T-helper 17 cell (primary cell): ENCODE measurements around the gene TCF23. TPM values are rescaled to one million over a fixed set of nuclear protein-coding genes. Genes with fewer than 3 reads are reported as not detected.
"Not testable (repeated sequence)": the region's sequence is repeated elsewhere in the genome, so short reads cannot be mapped to it uniquely, and the experiment has no call there.

Source experiments
- ATAC-seq: fragments of 150-1000 bp; cut with Tn5 transposase; 2 replicates; pipeline ENCODE4 v1.10.0; 2021; ENCODE audit warnings: mild to moderate bottlenecking, moderate library complexity
- DNase-seq, 3 donors: peaks; one replicate each; pipeline versions ENCODE4 v3.0.0 to v3.0.0-alpha.2; 2020 to 2021
- H3K9me3 ChIP-seq: one replicate; pipeline ENCODE4 v1.7.0; 2013; ENCODE audit warnings: low read length, mild to moderate bottlenecking; ENCODE audit not compliant: control insufficient read depth, poor library complexity, severe bottlenecking
- H3K27ac Mint-ChIP-seq: one replicate; pipeline ENCODE4 v1.8.0; 2022; ENCODE audit warnings: mild to moderate bottlenecking, moderate library complexity, mixed read lengths
- H3K27me3 Mint-ChIP-seq: one replicate; pipeline ENCODE4 v1.8.0; 2022; ENCODE audit warnings: mixed read lengths
- H3K36me3 Mint-ChIP-seq: one replicate; pipeline ENCODE4 v1.8.0; 2022; ENCODE audit warnings: low read depth, mixed read lengths
- H3K4me1 Mint-ChIP-seq: one replicate; pipeline ENCODE4 v1.8.0; 2022; ENCODE audit warnings: mild to moderate bottlenecking, mixed read lengths
- H3K4me3 Mint-ChIP-seq: one replicate; pipeline ENCODE4 v1.8.0; 2022; ENCODE audit warnings: mild to moderate bottlenecking, moderate library complexity, mixed read lengths
- total RNA-seq, 4 donors: library from RNA in 2 of 4; stranded (reverse) in 2 of 4; gene quantifications; one replicate each; pipeline ENCODE4 v1.2.3 and lab custom pipeline; 2022 to 2026

Gene TCF23
- not detected for total RNA-seq
- total RNA-seq (lab: John Stamatoyannopoulos, UW), result 0 reads per million in 2 donors

DNA sequence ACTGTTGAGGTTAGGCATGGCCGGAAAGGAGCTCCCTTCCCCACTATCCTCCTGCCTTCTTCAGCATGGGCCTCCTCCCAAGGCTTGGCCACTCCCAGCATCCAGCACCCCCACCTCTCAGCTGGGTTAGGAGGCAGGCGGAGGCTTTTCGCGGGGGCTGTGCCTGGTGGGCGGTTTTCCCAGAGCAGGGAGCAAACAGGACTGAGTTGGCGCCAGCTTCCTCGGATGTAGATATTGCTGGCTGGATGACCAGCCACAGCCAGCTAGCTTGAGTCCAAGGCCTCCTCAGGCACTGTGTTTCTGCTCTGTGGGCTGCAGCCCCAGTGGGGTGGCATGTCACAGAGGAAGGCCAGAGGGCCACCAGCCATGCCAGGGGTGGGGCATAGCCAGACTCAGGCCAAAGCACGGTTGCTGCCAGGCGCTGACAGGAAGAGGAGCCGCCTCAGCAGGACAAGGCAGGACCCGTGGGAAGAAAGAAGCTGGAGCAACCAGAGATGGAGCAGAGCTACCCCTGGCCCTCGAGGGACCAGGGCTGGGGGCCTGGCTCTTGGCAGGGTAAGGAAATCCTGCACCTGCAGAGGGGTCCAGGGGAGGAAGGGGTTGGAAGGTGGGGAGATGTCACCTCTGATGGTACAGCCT, at the start of gene TCF23:
Gene TCF23, plus strand, starts transcription at position 204 of the 639 bp plus-strand sequence. Its CDS starts 130 bp downstream, at position 334.
- no peaks in the 10 kb centered on the region for H3K36me3 Mint-ChIP-seq
- DNase-seq (no peak), ATAC-seq (no peak)
- no peak within 1 kb of the TSS for H3K4me3 Mint-ChIP-seq
- H3K9me3 ChIP-seq, result no peaks in the 10 kb centered on the region
- peaks cover 7% of the 10 kb centered on the region for H3K4me1 Mint-ChIP-seq
- H3K27me3 Mint-ChIP-seq, result peaks cover 30% of the 10 kb centered on the region
- H3K27ac Mint-ChIP-seq, result peak within 1 kb of the TSS; percentile 65

GRCh38 chr2:27099334-27099955, 49.4 kb upstream of the TCF23 start:
- Mint-ChIP-seq H3K36me3 (no peaks in the 10 kb centered on the region), H3K27ac (no peak overlapping the region), H3K4me1 (peaks cover 2% of the 10 kb centered on the region), H3K27me3 (peaks cover 6% of the 10 kb centered on the region), H3K4me3 (no peak overlapping the region)
- H3K9me3 ChIP-seq, result no peaks in the 10 kb centered on the region
- DNase-seq (no peak), ATAC-seq (no peak)

DNA sequence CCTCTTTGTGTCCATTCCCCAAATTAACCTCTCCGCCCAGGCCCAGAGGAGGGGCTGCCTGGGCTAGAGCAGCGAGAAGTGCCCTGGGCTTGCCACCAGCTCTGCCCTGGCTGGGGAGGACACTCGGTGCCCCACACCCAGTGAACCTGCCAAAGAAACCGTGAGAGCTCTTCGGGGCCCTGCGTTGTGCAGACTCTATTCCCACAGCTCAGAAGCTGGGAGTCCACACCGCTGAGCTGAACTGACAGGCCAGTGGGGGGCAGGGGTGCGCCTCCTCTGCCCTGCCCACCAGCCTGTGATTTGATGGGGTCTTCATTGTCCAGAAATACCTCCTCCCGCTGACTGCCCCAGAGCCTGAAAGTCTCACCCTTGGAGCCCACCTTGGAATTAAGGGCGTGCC, 48.8 kb upstream of the TCF23 start:
- Mint-ChIP-seq H3K27me3 (peaks cover 9% of the 10 kb centered on the region), H3K4me3 (no peak overlapping the region), H3K4me1 (peaks cover 4% of the 10 kb centered on the region), H3K36me3 (no peaks in the 10 kb centered on the region), H3K27ac (no peak overlapping the region)
- DNase-seq, result no peak
- no peak for ATAC-seq
- H3K9me3 ChIP-seq, result no peaks in the 10 kb centered on the region

- ATAC-seq (no peak), DNase-seq (no peak)
- H3K27me3 Mint-ChIP-seq, result peaks cover 24% of the 10 kb centered on the region
- H3K9me3 ChIP-seq, result no peaks in the 10 kb centered on the region
- H3K27ac Mint-ChIP-seq, result no peak overlapping the region
- no peak overlapping the region for H3K4me3 Mint-ChIP-seq
- peaks cover 4% of the 10 kb centered on the region for H3K4me1 Mint-ChIP-seq
- H3K36me3 Mint-ChIP-seq, result no peaks in the 10 kb centered on the region
Observed at GRCh38 chr2:27102329-27102728, 46.5 kb upstream of the TCF23 start.

DNA sequence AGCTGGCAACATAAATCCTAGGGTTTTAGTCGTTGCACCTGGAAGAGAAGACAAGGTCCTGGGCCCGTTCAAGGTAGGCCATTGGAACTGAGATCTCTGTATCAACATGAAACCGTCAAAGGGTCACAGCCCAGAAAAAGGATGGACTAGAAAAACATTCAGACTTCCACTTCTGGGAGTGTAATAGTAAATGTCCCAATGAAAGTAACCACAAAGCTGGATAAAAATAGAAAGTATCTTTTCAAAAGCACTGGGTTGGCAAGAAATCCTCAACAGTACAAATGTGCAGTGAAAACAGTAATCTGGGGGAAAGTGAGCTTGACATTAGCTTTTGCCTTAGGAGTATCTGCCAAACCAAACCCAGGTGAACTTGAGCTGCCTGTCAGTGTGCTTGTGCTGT, 42.8 kb upstream of the TCF23 start:
- Mint-ChIP-seq H3K27me3 (peaks cover 29% of the 10 kb centered on the region), H3K4me3 (no peak overlapping the region), H3K4me1 (peaks cover 3% of the 10 kb centered on the region), H3K27ac (no peak overlapping the region), H3K36me3 (no peaks in the 10 kb centered on the region)
- DNase-seq (no peak), ATAC-seq (no peak)
- H3K9me3 ChIP-seq, result no peaks in the 10 kb centered on the region

GRCh38 chr2:27108221-27108620, 40.6 kb upstream of the TCF23 start:
- no peak for ATAC-seq
- no peaks in the 10 kb centered on the region for H3K36me3 Mint-ChIP-seq
- no peak overlapping the region for H3K27ac Mint-ChIP-seq
- peaks cover 3% of the 10 kb centered on the region for H3K4me1 Mint-ChIP-seq
- H3K4me3 Mint-ChIP-seq, result no peak overlapping the region
- no peak for DNase-seq
- H3K27me3 Mint-ChIP-seq, result peaks cover 37% of the 10 kb centered on the region
- H3K9me3 ChIP-seq, result no peaks in the 10 kb centered on the region

DNA sequence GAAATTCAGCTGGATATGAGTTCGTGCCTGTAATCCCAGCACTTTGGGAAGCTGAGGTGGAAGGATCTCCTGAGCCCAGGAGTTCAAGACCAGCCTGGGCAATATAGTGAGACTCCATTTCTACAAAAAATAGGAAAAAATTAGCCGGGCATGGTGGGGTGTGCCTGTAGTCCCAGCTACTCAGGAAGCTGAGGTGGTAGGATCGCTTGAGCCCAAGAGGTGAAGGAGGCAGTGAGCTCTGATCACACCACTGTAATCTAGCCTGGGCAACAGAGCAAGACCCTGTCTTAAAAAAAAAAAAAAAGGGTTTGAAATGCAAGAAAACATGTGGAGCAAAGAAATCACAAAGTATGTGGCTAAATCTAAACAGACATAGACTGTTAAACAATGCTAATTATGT, 39.7 kb upstream of the TCF23 start:
- no peak for DNase-seq
- ATAC-seq, result no peak
- Mint-ChIP-seq H3K36me3 (no peaks in the 10 kb centered on the region), H3K27me3 (peaks cover 37% of the 10 kb centered on the region), H3K4me1 (peaks cover 3% of the 10 kb centered on the region), H3K4me3 (no peak overlapping the region), H3K27ac (no peak overlapping the region)
- no peaks in the 10 kb centered on the region for H3K9me3 ChIP-seq

DNA sequence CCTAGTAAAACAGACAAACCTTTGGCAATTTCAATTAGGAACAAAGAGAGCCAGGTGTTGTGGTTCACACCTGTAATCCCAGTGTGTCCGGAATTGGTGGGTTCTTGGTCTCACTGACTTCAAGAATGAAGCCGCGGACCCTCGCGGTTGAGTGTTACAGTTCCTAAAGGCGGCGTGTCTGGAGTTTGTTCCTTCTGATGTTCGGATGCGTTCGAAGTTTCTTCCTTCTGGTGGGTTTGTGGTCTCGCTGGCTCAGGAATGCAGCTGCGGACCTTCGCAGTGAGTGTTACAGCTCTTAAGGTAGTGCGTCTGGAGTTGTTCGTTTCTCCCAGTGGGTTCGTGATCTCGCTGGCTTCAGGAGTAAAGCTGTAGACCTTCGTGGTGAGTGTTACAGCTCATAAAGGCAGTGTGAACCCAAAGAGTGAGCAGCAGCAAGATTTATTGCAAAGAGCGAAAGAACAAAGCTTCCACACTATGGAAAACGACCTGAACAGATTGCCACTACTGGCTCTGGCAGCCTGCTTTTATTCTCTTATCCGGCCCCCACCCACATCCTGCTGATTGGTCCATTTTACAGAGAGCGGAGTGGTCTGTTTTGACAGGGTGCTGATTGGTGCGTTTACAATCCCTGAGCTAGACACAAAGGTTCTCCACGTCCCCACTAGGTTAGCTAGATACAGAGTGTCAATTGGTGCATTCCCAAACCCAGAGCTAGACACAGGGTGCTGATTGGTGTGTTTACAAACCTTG, 38.0 kb upstream of the TCF23 start:
- H3K36me3 Mint-ChIP-seq, H3K9me3 ChIP-seq, H3K4me1 Mint-ChIP-seq, DNase-seq, H3K27ac Mint-ChIP-seq, ATAC-seq: not testable (repeated sequence)
- Mint-ChIP-seq H3K27me3 (peaks cover 36% of the 10 kb centered on the region), H3K4me3 (peak overlapping the region; percentile 39)

- H3K9me3 ChIP-seq, H3K27ac Mint-ChIP-seq, H3K4me3 Mint-ChIP-seq, ATAC-seq, DNase-seq, H3K4me1 Mint-ChIP-seq, H3K36me3 Mint-ChIP-seq: not testable (repeated sequence)
- H3K27me3 Mint-ChIP-seq, result peaks cover 29% of the 10 kb centered on the region
Observed at GRCh38 chr2:27111392-27112078, 37.3 kb upstream of the TCF23 start.

GRCh38 chr2:27115519-27115918, 33.3 kb upstream of the TCF23 start:
- H3K9me3 ChIP-seq, result no peaks in the 10 kb centered on the region
- no peak for DNase-seq
- no peak for ATAC-seq
- H3K4me3 Mint-ChIP-seq, result no peak overlapping the region
- peaks cover 5% of the 10 kb centered on the region for H3K4me1 Mint-ChIP-seq
- peaks cover 39% of the 10 kb centered on the region for H3K27me3 Mint-ChIP-seq
- no peaks in the 10 kb centered on the region for H3K36me3 Mint-ChIP-seq
- H3K27ac Mint-ChIP-seq, result no peak overlapping the region

DNA sequence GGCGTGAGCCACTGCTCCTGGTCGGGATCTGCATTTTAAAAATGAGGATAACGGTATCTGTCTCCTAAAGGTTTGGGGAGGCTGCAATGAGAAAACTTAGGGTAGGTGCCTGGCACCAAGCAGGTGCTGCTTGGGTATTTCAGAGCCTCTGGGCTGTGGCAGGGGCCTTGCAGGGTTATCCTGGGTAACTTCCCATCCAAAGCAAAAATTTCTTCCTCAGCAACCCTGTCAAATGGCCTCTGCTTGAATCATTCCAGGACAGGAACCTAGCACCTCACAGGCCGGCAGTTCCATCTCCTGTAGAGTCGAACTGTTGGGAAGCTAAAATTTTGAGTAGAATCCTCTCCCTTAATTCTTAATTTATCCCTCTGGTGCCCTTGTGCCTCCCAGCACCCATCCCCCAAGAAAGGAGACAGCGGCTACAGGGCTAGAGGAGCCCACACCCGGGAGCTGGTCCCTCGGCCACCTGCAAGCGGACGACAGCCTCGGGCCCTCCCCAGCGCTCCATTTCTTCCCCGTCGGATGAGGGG, 30.7 kb upstream of the TCF23 start:
- H3K27me3 Mint-ChIP-seq, result peaks cover 38% of the 10 kb centered on the region
- DNase-seq, result no peak
- H3K9me3 ChIP-seq, result no peaks in the 10 kb centered on the region
- peak overlapping the region; percentile 28 for H3K4me3 Mint-ChIP-seq
- no peaks in the 10 kb centered on the region for H3K36me3 Mint-ChIP-seq
- no peak for ATAC-seq
- peaks cover 6% of the 10 kb centered on the region for H3K4me1 Mint-ChIP-seq
- no peak overlapping the region for H3K27ac Mint-ChIP-seq

- no peaks in the 10 kb centered on the region for H3K9me3 ChIP-seq
- DNase-seq, result no peak
- H3K4me3 Mint-ChIP-seq, result peak within 1 kb of the TSS; percentile 84
- H3K4me1 Mint-ChIP-seq, result peaks cover 10% of the 10 kb centered on the region
- no peak within 1 kb of the TSS for H3K27ac Mint-ChIP-seq
- H3K27me3 Mint-ChIP-seq, result peaks cover 38% of the 10 kb centered on the region
- no peak for ATAC-seq
- no peaks in the 10 kb centered on the region for H3K36me3 Mint-ChIP-seq
Observed at GRCh38 chr2:27118525-27119329, 30.1 kb upstream of the TCF23 start, which contains the start of gene CGREF1. TSS of gene CGREF1 (minus strand) at chr2:27119128. CDS start at chr2:27104366, 14,762 bp downstream.
